Stimulated activated CD4-positive, alpha-beta T cell treated with anti-CD3 and anti-CD28 coated beads, Interleukin-1b, Interleukin-23, amount 100 ng/mL, for 48 hours (primary cell): Measurements from ENCODE around the gene COL6A3.

Experiments used
- DNase-seq: peaks from one replicate; pipeline ENCODE4 v3.0.0-alpha.2; 2020

Gene COL6A3

DNA sequence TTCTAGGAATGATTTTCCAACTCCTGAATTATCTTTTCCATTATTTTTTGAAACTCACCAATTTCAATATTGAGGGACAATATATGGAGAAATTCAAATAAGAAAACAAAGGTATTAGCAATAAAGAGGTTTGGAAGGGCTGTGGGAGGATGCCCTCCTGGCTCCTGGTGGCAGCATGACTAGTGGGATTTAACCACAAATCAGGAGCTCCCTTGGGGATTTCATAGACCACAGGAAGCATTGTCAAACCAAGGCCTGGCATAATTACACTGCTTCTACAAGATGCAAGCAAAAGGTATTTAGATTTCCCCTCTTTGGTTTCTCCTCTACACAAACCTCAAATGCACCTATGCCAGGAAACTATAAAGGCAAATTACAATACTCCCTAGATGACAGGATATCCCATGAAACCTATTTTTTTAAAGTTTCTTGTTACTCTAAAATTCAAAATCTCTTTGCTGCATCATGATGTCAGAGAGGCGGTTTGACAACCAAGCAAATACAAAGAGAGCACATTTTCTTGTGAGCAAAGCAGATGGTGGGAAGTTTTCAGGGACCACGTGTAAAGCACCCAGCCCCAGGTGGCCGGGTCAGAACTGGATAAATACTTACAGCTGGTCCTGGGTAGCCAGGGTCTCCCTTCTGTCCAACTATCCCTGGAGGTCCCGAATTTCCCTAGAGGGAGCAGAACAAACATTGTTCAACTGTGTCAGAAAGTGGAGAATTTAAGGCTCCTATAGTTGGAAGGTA is 67.9 kb downstream of the COL6A3 start:
- DNase-seq = no peak

DNA sequence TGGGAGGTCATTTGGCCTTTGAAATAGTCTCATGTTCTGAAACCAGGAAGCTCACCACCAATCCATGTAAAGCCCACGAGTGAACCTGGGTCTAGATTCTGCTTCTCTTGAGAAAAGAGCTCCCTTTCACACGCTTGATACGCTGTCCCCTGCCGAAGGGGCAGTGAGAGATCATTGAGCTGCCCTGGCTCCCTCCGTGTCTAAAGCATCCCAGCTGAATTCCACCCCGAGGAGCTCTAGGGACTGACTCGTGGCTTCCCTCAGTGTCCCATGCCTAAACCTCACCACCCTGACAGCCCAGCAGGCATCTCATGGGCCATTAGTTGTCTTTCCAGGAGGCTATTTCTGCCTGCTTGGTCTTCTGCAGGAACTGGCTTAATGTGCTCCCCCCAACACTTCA is 68.6 kb downstream of the COL6A3 start:
- no peak for DNase-seq

DNA sequence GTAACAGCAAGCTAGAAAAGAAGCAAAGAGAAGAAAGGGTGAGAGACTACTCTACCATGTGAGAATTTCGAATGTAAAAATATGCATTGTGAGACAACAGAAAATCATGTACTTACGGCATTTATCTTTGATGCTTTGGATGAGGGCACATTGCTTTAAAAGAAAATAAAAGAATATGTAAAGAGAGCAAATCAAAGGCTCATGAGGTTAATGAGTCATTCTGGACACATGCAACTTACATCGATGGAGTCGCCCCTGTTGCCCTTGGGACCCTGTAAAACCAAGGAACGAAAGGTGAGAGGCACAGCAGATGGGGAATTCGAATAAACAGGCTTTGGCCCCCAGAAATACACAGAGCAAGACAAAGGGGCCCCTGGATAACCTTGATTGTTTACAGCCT is 69.0 kb downstream of the COL6A3 start:
- no peak for DNase-seq

DNA sequence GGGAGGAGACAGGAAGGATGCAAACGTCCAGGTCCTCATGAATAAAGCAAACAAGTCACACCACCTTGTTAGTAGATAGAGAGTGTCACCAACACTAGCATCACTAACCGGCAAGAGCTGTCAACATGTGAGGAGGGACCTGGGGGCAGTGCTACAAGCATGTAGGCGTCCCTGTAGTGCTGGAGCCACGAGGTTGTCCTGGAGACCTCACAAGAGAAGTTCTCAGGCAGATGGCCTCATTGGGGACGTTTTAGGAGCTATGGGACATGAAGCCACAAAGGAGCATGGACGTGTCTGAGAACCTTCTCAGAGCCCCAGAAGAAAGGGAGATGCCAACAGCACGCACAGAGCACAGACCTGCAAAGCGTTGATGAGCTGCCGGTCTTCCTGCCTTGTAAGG is 70.0 kb downstream of the COL6A3 start:
- no peak for DNase-seq

DNA sequence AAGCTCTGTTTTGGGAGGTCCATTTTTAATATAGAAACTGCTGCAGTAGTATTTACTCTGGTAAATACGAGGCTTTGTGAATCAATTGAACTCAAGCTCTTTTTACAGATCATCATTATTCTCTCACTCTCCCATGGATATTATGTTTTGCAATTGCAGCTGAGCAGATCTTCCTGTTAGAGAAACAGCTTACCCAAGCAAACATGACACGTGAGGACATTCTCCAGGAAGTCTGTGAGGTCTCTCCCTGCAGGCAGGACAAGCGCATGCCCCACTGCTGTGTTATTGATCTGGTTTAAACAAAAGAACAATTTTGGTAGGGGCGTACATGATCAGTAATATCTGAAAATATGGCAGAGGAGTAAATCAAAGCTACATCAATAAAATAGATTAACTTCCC is 72.1 kb downstream of the COL6A3 start:
- no peak for DNase-seq

DNA sequence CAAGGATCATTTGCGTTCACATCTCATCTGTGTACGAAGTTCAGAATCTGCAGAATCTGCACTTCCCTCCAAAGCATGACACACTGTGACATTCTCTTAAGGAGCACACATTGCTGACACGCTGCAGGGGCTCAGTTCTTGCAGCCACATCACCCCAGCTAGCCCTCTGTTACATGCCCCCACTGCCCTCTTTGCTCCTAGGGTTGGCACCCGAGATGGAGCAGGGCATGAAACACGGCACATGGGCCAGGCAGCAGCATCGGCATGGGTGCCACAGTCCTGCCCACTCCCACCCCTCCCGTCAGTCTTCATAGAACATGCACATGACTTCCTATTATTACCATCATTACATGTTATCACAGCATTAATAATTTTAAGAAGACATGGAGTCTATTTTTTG is 76.4 kb downstream of the COL6A3 start:
- no peak for DNase-seq

DNA sequence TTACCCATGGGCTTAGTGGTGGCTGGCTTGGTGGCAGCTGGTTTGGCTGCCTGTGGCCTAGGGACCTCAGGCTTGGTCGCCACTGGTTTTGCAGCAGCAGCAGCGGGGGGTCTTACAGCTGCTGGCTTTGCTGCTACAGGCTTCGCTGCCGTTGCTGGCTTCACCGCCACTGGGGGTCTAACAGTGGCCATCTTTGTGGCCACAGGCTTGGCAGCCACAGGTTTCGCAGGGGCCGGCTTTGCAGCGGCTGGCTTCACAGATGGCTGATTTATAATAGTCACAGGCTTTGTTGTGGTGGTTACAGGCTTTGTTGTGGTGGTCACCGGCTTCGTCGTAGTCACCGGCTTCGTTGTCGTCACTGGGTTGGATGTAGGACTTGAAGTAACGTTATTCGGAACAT is 77.8 kb downstream of the COL6A3 start:
- DNase-seq = no peak

DNA sequence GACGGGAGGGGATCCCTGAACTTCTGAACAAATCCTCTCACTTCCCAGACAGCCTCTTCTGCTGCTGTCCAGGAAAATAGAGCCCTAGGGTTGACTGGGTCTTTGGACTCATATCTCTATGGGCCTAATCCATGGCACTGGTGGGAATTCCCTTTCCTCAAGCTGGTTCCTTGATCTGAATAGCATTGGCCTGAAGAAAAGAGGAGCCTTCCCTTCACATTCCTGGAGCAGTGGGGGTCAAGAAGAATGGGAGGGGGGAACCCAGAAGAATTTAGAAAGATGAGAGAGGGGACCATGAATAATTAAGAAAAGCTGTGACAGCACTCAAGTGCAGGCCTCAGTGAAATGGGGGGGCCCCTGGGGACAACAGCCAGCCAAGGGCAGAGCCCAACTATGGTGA is 80.2 kb downstream of the COL6A3 start:
- DNase-seq = no peak

DNA sequence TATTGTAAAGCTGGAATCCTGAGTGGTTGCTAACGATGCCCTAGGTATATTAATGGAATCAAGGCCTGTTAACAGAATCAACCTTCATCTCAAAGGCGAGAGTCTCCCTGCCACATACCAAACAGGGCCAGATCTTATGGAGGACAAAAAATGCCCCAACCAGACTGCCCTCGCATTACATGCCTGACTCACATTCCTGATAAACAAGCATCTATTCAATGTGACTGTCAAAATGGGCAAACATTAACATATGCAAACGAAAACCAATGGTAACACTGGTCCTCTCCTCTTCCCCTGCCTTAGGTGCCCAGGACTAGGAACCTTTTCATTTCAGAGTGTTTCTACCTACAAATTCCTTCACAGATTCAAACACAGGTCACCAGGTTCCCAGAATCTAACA is 83.4 kb downstream of the COL6A3 start:
- DNase-seq = no peak

DNA sequence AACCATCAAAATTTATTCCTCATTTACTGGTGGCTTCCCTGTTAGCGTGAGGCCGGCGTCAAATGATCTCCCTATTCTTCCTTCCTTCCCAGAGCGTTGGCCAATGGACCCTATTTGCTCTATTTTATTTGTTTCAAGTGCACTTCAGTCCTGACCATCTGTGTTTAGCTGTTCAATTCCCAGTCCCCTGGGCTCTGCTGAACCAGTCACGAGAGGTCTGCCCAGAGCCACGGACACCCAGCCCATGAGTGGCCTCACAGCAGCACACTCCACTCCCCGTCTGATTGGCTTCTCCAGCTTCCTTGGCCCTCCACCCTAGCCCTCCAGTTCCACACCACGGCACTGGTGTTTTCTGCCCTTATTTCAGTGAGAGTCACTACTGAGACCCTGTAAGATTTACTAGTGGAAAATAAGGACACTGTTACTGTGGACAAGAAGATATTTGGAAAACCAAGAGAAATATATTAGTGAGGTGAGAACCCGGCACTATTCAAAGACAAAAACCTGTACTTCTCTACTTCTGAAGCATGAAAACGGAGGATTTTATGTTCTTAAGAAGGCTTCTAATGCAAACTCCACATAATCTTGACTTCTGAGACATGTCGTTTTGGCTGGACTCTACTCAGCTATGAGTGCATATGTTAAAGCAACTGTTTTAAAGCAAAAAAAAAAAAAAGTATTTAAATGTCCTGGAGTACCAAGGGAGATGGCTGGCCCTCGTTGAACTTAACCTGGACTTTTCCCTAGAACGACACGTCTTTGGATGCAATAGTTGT is 86.6 kb downstream of the COL6A3 start:
- no peak for DNase-seq

DNA sequence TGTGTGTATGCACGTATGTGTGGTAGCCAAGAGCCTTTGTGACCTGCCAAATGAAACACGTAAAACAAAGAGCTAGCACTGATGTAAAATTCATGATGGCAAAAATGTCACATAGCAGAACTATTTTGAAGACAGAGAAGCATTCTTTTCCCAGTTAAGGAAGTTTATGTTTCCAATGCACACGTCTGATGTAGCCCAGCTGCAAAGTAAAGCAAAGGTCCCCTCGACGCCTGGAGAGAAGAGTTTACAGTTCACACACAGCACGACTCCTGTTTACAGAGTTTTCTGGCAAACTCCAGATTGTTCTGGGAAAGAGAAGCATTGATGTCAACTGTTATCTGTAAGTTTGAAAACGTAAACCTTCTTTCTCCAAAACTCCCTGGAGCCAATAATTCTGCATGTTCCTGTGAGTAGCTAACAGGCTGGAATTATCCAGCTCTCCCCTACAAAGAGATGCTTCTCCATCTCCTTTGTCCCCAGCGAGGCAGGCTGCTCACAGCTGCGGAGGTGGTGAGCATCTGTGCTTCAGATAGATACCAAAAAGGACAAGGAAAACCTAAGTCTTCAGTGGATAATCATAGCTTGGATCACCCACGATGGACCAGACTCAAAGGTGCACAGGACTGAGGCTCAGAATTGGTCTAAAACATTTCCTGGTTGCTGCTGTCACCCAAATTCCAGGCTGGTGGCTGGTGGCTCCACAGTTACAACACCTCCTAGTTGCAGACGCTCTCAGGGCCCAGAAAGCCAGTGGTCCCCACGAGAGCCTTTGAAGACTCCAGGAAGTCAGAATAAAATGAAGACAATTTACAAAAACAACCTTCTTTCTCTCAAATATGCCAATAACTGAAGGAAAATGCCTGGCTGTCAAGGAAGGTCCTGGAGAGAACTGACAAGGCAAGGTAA is 87.4 kb downstream of the COL6A3 start:
- DNase-seq = no peak

DNA sequence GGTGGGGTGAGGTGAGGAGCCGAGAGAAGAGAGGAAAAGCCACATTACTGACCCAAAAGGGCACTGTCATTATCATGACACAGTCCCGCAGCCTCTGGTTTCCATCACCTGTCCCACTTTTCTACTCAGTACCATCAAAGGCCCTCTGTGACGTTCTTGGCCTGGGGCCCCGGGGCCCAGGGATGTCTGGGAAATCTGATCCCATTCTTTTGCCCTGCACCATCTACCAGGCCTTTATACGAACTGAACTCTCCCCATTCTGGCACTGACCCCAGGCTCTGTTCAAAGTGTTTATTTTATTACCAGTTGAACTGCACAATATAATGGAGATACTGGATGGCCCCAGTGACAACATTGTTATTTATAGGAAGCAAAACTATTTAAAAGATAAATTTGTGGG is 89.1 kb downstream of the COL6A3 start:
- DNase-seq = no peak

DNA sequence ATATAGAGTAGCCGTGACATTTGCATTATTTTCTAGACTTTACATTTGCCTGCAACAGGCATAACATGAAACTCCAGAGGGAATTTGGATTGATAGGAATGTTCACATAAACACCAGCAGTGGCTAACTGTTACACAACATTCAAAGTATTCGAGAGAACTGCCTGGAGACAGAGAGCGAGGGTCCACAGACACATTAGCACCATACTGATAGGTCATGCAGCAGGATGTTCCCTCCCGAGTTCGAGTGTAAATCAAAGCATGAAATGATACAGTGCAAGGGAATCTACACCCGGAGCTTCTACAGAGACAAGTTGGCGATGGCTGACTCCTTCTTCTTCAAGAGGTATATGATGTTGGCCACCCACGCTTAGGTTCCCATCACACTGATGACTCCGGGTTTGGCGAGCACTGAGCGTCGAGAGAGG is 89.5 kb downstream of the COL6A3 start:
- no peak for DNase-seq

DNA sequence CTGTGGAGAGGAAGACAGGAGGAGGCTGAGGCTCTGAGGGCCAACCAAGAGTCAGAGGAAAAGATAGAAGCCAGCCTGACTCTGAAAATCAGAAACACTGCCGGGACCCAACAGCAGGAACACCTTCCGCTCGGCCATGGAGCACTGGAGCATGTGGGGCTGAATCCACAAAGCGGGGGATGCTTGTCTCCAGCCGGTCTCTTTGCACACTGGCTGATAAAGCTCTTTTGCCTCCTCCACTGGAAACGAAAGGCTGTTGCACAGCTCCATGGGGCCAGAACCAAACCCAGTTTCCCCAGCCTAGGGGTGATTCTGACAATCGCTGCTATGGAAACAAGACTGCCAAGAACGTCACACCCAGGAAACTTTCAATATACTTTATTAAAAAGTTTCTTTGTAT is 90.3 kb downstream of the COL6A3 start:
- no peak for DNase-seq

DNA sequence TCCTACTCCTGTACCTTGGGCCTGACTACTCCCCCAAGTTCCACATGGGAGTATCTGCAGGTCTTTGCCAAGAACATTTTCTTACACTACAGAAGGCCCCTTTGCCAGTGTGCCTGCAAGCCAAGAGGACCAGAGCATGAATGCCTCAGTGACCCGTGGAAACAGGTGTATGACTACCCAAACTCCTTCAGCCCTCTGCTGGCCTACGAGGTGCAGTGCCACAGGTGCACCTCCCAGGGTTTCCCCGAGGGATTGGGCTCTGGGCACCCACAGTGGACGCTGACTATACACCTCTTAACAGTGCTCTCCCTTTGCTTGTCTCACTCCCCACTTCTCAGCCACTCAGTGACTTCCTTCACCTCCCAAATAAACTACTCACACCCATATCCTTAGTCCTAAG is 91.4 kb downstream of the COL6A3 start:
- peak; percentile 21 for DNase-seq

DNA sequence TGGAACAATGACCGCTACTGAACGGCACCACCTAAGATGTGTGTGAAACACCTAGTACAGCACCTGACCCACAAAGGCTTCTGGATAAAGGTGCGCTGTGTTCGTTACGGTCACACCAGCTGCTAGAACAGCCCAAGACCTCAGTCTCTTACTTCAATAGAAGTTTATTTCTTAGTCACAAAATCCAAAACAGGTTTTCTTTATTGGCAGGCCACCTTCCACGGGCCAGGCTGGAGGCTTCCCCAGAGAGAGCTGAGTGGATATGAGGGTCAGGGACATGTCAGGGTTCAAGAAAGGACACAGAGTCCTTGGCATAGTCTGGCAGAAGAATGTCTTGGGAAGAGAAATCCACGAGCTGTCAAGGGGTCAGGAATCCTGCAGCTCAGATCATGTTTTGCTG is 92.2 kb downstream of the COL6A3 start:
- no peak for DNase-seq

DNA sequence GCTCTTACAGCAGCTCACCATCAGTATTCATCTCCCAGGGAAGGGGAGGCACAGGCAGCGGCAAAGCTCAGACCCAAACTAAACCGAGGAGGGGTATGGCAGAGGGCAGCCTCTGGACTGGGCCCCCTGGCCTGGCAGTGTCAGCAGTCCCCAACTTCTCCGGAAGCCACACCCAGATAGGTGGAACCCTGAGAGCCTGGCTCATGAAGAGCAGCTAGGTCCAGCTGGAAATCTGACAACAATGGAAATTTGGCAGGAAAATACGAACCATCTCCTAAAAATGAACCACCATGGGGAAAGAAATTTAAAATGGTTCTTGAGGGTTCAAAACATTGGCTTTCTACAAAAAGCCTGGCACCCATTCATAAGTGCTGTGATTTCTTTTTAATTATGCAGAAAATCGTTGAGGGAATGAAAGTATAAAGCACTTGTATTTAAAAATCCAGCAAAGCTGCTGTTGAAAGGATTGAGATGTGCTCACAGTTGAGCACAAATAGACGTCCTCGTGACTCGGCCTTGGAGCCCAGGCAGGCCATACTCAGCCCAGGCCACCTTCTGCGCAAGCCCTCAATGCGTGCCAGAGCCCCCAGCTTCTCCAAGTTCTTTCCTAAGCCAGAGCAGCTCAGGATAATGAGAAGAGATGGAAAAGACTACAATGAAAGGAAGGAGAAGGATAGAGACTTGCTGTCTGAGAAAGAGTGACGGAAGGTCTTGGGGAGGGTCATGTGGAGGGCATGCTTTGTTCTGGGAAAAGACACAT is 93.0 kb downstream of the COL6A3 start:
- DNase-seq = no peak

DNA sequence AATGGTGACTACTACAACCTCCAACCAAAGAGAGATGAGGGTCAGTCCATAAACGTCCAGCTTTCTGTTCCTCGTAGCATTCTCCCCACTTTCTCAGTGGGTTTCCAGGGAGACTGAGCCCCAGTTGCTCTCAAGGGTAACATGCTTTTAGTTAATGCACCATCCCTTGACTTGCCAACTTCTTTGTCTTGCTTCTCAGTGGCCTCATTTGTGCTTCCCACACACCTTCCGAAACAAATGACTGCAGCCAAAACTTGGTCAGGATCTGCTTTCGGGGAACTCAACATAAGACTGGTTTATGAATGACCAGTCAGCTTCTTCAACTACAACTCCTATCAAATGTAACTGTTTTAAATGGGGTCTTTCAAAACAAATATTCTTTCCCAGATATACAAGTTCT is 94.1 kb downstream of the COL6A3 start:
- no peak for DNase-seq

DNA sequence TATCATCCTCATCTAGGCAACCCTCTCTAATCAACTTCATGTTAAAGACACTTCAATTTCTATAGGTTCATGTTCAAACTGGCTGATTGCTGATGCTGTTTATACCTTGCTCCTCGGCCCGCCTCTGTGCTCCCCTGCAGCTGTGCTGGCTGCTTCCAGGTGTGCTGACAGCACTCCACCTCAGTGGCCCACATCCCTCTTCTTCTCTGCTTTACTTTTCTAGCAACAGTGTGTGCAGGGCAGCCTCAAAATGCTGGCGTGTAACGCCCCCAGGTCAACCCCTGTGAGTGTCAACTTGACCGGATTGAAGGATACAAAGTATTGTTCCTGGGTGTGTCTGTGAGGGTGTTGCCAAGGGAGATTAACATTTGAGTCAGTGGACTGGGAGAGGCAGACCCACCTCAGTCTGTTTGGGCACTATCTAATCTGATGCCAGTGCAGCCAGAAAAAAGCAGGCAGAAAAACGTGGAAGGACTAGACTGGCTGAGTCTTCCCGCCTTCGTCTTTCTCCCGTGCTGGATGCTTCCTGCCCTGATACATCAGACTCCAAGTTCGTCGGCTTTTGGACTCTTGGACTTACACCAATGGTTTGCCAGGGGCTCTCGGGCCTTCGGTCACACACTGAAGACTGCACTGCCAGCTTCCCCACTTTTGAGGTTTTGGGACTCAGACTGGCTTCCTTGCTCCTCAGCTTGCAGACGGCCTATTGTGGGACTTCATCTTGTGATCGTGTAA is 94.7 kb downstream of the COL6A3 start:
- DNase-seq = no peak

DNA sequence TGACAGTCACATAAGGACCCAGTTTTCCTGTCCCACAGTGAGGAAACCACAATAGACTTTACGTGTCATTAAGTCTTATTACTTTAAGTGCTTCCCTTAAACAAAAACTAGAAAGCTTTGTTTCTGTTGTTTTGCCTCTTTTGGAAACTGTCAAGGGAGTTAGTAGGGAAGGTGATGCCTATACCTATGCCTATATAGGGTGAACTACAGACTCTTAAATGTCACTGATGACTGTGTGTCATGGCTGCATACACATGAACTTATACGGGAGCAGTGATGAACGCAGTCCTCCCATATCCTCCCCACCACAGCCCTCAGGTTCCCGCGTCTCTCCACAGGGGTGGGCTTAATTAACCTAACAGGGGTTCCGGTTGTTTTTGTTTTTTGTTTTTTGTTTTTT is 97.6 kb downstream of the COL6A3 start:
- DNase-seq = no peak

DNA sequence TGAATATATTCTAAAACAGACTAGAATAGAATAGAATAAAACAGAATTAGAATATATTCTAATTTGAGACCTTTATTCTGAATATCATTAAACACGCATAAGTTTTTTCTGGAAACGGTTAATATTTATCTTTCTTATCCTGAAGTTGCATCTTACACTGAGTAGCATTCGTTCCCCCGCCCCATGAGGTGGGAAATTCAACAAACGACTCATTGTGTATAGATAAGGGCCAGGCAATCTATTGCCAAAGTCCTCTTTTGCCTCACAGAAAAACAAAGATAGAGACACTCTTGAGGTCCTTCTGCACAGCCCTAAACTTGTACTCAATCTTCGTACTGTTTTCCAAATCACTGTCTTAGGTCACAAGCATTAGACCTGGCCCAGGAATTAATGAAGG is 98.1 kb downstream of the COL6A3 start:
- no peak for DNase-seq

DNA sequence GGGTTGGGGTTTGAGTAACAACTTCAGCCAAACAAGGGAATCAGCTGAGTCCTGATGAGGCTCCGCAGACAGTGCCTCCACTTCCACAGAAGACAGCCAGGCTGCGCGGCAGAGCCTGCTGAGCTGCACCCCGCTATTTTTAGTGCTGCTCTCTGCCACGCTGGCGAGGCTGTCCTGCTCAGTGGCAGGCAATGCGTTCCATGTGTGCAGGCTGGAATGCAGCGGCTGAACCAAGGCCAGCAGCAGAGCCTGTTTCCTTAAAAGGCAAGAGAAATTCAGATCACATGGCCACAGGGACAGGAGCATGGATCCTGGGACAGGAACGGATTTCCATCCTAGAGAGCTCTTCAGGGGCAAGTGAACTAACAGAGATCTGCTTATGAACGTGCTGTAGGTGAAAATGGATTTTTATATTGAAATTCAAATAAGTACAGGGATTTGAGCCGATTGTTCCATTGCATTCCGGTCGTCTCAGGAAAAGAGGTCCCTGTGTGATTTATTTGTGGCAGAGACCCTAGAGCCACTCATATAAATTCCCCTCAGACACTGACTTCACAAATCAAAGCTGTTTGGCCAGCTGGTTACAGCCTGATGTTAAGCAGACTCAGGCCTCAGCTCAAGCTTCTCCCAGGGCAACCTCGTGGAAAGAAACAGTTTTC is 98.7 kb downstream of the COL6A3 start:
- DNase-seq = no peak
